Kidney epithelial cell (primary cell): ENCODE results near the gene ST7L. TPM values are rescaled to one million over a fixed set of nuclear protein-coding genes. Genes with fewer than 3 reads are reported as not detected.

ENCODE experiments used
- DNase-seq: peaks from one replicate; pipeline ENCODE4 v3.0.0-alpha.2; 2010; ENCODE audit warnings: low read depth
- H3K27me3 ChIP-seq: 2 replicates; pipeline ENCODE4 v1.6.0; 2011; ENCODE audit warnings: low read length; ENCODE audit not compliant: control insufficient read depth, insufficient read depth
- H3K36me3 ChIP-seq: 2 replicates; pipeline ENCODE4 v1.5.1; 2011; ENCODE audit warnings: low read length; ENCODE audit not compliant: control insufficient read depth, insufficient read depth
- H3K4me3 ChIP-seq: 2 replicates; pipeline ENCODE4 v1.5.1; 2011; ENCODE audit warnings: low read depth, mild to moderate bottlenecking, control low read depth, low read length
- total RNA-seq: library from RNA; depleted of rRNA; stranded (reverse); fragments of >200 nt; gene quantifications from 2 replicates; pipeline ENCODE4 v1.2.3, GENCODE V29; 2015
- TF ChIP-seq, protein P1 (sequence below): IDR thresholded peaks from 2 replicates; pipeline ENCODE4 v1.5.1; 2011; ENCODE audit warnings: mild to moderate bottlenecking, moderate library complexity, low read length, control low read depth, inconsistent platforms; ENCODE audit not compliant: insufficient read depth, poor library complexity, severe bottlenecking

The ST7L gene
- total RNA-seq, 1 donor from 2014 or later: 12.9 TPM

- no peaks in the 10 kb centered on the region for H3K36me3 ChIP-seq
- H3K27me3 ChIP-seq: no peaks in the 10 kb centered on the region
- H3K4me3 ChIP-seq: no peak overlapping the region
- no peak for DNase-seq
- TF ChIP-seq, protein P1, sequence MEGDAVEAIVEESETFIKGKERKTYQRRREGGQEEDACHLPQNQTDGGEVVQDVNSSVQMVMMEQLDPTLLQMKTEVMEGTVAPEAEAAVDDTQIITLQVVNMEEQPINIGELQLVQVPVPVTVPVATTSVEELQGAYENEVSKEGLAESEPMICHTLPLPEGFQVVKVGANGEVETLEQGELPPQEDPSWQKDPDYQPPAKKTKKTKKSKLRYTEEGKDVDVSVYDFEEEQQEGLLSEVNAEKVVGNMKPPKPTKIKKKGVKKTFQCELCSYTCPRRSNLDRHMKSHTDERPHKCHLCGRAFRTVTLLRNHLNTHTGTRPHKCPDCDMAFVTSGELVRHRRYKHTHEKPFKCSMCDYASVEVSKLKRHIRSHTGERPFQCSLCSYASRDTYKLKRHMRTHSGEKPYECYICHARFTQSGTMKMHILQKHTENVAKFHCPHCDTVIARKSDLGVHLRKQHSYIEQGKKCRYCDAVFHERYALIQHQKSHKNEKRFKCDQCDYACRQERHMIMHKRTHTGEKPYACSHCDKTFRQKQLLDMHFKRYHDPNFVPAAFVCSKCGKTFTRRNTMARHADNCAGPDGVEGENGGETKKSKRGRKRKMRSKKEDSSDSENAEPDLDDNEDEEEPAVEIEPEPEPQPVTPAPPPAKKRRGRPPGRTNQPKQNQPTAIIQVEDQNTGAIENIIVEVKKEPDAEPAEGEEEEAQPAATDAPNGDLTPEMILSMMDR: no peak
Observed at GRCh38 chr1:112634367-112634766, 15.4 kb upstream of the ST7L start.

- TF ChIP-seq, protein P1: no peak
- Histone ChIP-seq H3K36me3 (no peaks in the 10 kb centered on the region), H3K27me3 (no peaks in the 10 kb centered on the region), H3K4me3 (no peak overlapping the region)
- no peak for DNase-seq
Observed at GRCh38 chr1:112633628-112634027, 14.7 kb upstream of the ST7L start.

GRCh38 chr1:112629256-112629655 is 10.3 kb upstream of the ST7L start:
- no peak for DNase-seq
- Histone ChIP-seq H3K4me3 (no peak overlapping the region), H3K27me3 (no peaks in the 10 kb centered on the region), H3K36me3 (peaks cover 1% of the 10 kb centered on the region)
- TF ChIP-seq, protein P1: no peak

DNA sequence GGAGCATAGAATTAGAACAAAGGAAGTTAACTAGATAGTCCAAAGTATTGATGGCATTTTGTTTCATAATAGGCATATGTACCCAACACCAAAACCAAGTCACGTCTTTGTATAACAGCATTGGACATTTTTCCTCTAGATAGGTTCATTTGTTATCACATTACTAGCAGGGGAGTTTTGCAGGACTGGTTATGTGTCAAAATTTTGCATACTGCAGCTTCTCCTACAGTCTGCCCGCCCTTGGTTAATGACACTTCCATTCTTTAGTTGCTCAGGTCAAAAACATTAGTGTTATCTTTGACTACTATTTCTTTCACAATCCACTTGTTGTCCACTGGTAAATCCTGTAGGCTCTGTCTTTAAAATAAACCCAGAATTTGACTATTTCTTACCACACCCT is 9.6 kb upstream of the ST7L start:
- peaks cover 1% of the 10 kb centered on the region for H3K36me3 ChIP-seq
- H3K27me3 ChIP-seq: no peaks in the 10 kb centered on the region
- H3K4me3 ChIP-seq: no peak overlapping the region
- TF ChIP-seq, protein P1: no peak
- DNase-seq: no peak

DNA sequence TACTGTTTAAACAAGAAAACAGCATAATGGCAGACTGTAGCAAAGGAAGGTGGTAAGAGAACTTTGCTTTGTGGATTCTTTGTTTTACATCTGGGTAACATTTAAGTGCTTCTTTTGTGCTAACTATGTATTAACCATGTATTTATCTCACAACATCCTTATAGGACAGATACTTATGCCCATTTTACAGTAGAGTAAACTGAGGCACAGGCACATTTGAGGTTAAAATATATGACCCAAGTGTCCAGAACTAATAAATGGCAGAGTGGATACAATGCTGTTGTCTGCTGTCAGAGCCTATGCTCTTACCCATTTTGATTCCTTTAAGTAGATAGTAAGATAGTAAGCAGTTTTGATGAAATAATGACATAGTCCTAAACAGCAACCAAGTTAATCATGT is 7.9 kb upstream of the ST7L start:
- no peak overlapping the region for H3K4me3 ChIP-seq
- TF ChIP-seq, protein P1: no peak
- H3K27me3 ChIP-seq: no peaks in the 10 kb centered on the region
- H3K36me3 ChIP-seq: peaks cover 1% of the 10 kb centered on the region
- no peak for DNase-seq

- Histone ChIP-seq H3K4me3 (no peak overlapping the region), H3K36me3 (peaks cover 1% of the 10 kb centered on the region), H3K27me3 (no peaks in the 10 kb centered on the region)
- DNase-seq: no peak
- TF ChIP-seq, protein P1: no peak
Observed at GRCh38 chr1:112626193-112626592, 7.3 kb upstream of the ST7L start.
